Kidney tubule cell (primary cell): ENCODE results near the gene TBC1D16.

Experiments used
- DNase-seq: peaks from one replicate; pipeline ENCODE4 v3.0.0-alpha.2; 2018; ENCODE audit warnings: low spot score

The TBC1D16 gene

DNA sequence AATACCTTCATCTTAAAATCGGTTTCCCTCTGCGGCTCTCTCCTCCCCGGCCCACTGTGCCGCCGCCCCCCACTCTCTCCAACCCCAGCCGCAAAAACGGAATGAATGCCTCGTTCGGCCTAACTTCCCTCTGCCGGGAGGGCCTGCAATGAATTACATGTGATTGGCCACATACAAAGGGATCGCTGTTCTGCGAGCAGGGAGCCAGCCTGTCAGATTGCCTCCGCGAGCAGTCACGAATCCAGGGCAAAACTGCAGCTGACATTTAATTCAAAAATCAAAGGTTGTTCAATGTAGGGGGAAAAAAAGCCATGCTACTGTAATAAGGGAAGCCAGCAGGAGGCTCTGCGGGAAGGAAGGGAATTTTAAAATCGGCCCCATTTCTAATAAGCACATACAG is 84.9 kb downstream of the TBC1D16 start:
- no peak for DNase-seq

DNA sequence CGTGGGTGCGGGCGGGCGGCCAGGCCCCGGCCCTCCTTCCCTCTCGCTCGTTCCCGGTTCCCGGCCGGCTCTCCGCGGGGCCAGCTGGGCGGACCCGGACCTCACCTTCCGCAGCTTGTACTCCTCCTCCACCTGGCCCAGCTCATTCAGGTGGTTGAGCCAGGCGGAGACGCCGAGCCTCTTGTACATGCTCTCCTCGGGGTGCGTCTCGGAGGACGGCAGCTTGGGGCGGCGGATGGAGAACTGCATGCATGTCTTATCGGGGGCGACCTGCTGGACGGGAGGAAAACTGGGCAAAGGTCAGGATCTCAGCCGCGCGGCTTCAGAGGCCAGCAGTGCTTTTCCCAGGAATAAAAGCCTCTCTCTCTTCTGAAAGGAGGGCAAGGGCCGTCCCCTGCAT is 85.4 kb downstream of the TBC1D16 start:
- DNase-seq, result no peak

DNA sequence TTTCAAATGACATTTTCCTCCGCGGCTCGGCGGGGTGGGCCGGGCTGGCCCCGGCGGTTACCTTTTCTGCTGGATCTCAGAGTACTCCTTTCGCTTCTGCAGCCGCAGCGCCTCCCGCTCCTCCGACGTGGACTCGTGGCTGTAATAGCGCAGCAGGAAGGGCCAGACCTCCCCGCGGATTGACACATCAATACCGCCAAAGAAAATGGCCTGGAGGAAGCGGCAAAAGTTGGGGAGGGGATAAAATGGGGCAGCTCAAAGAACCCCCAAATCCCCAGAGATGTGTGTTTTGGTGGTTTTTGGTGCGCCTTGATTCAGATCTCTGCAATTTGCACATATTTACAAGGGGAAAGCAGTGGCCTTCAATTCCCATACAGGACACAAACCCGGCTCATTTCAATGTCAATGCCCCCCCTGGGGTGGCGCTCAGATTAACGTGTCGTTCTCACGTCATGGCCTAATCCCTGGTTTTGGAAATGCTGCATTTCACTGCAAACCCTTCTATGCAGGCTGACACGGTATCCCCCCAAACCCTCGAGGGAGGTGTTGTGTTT is 85.9 kb downstream of the TBC1D16 start:
- DNase-seq, result no peak

GRCh38 chr17:79948945-79949655 is 86.6 kb downstream of the TBC1D16 start:
- no peak for DNase-seq

GRCh38 chr17:79948406-79948944 is 87.2 kb downstream of the TBC1D16 start:
- no peak for DNase-seq

- DNase-seq, result no peak
Measured at GRCh38 chr17:79947351-79948031, 88.2 kb downstream of the TBC1D16 start.

DNA sequence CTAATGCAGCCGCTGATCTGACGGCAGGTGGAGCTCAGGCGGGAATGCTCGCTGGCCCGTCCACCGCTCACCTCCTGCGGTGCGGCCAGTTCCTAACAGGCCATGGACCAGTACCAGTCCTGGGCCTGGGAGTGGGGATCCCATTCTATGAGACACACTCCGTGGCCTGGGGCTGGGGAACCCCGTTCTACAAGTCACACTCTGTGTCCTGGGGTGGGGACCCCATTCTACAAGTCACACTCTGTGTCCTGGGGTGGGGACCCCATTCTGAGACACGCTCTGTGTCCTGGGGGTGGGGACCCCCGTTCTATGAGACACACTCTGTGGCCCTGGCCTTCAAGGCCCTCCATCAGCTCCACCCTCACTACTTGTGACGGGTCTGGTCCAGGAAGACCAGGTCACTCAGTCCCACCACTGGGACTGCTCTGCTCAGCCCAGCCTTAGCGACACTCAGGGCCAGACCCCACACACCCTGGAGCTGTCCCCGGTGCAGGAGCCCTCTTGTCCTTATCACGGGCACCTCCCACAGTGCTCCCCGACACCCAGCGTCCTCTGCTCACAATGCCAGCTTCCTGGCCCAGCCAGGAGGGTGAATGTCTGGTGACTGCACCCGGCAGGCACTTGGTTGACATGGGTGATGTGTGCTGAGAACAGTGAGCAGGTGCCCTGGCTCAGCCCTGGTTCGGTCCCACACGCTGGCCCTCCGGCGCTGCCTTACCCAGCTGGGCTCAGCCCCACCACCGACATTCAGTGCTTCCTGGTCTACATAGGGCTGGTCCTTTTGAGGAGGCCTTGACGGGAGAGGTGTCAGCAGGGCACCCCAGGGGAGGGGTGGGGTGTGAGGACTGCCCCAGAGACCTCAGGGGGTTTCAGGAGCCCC is 89.1 kb downstream of the TBC1D16 start:
- DNase-seq, result no peak

DNA sequence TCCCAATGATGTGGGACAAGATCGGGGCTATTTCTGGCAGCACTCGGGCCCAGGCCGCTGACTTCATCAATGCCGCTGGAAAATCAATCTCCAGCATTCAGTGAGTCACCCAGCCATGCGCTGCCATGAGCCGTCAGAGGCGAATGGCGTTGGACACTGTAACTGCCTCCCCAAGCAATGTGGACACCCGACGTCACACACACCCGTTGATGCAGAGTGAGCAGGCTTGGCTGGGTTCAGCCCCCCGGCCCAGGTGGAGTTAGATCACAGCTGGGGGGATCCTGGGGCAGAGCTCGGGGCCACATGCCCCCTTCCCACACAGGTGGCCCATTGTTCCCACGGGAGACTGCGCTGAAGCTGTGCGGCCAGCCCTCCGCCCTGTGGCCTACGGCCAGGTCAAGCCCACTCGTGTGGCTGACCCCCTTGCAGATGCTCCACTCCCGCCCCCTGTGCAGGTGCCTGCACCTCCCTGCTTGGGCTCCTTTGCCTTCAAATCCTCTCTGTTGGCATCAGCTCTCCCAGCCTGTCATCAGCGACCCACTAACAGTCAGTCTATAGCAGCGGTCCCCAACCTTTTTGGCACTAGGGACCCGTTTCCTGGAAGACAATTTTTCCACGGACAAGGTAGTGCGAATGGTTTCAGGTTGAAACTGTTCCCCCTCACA is 89.9 kb downstream of the TBC1D16 start:
- DNase-seq, result no peak

- no peak for DNase-seq
Measured at GRCh38 chr17:79944821-79945391, 90.8 kb downstream of the TBC1D16 start.

GRCh38 chr17:79944251-79944812 is 91.3 kb downstream of the TBC1D16 start:
- no peak for DNase-seq

- DNase-seq, result no peak
Measured at GRCh38 chr17:79943347-79944241, 92.1 kb downstream of the TBC1D16 start.

GRCh38 chr17:79942591-79943346 is 92.9 kb downstream of the TBC1D16 start:
- peak; percentile 64 for DNase-seq

DNA sequence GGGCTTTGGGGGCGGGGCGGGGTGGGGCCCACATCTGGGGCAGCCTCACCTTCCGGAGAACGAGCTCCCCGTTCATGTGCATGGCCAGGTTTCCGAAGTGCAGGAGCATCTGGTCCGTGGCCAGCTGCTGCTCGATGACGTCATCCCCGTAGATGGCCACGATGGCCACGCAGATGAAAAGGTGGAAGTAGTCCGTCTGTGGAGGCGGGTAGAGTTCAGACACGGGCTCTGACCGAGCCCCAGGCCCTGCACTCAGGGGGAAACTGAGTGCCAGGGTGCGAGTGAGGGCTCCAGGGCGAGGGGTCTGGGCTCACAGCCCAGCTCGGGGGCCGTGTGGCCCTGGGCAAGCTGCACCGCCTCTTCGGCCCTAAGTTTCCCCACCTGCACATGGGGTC is 93.7 kb downstream of the TBC1D16 start:
- DNase-seq, result no peak

DNA sequence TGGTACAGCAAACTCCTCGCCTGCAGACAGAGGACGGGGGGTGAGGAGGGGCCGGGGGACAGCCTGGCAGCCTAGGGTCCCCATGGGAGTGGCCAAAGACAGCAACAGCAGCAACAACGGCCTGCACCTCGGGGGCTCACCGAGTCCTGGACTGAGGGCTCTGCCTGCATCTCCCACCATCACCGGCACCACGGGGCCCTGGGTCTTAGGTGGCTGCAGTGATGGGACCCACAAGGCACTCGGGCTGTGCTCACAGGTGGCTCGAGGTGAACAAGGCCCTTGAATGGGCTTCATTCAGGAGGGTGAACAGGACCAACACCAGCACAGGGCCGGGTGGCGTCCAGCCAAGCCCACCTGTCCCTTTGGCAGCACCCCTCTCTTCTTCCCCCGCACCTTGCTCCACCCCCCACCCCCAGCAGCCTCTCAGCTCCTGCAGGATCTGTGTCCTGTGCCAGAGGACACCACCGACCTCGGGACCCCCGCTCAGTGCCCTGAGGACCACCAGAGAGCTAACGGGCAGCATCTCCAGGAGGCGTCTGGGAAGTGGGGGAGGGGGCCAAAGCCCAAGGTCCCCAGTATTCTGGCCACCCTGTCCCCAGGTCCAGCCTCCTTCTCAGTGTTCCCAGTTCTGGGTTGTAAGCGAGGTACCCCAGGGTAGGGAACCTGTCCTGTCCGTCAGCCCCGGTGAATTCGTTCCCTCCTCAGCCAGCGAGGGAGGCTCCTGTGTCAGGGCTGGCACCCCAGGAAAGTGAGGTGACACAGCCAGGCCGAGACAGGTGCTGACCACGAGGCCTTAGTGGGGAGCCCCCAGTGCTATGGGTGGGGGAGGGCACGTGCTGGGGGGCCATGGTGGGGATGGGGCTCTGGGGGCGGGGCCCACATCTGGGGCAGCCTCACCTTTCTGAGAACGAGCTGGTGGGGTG is 94.3 kb downstream of the TBC1D16 start:
- DNase-seq, result no peak

- no peak for DNase-seq
Measured at GRCh38 chr17:79940459-79941087, 95.1 kb downstream of the TBC1D16 start.

- no peak for DNase-seq
Measured at GRCh38 chr17:79939755-79940458, 95.8 kb downstream of the TBC1D16 start.

- DNase-seq, result no peak
Measured at GRCh38 chr17:79939094-79939435, 96.6 kb downstream of the TBC1D16 start.
